SKM-1 (cell line): ENCODE results near the gene PGA3.
"Not testable (repeated sequence)": the region's sequence is repeated elsewhere in the genome, so short reads cannot be mapped to it uniquely, and the experiment has no call there.

Source experiments
- DNase-seq: peaks from one replicate; lab custom pipeline; 2025; ENCODE audit not compliant: unreplicated experiment; lab: John Stamatoyannopoulos, UW

Gene PGA3

GRCh38 chr11:61248071-61248470 lies 44.8 kb downstream of the PGA3 start:
- not testable (repeated sequence) for DNase-seq

GRCh38 chr11:61249201-61249600 lies 45.9 kb downstream of the PGA3 start:
- DNase-seq, result not testable (repeated sequence)

GRCh38 chr11:61250796-61251765 lies 47.8 kb downstream of the PGA3 start:
- DNase-seq, result not testable (repeated sequence)

GRCh38 chr11:61252332-61252731 lies 49.0 kb downstream of the PGA3 start:
- DNase-seq, result not testable (repeated sequence)

- DNase-seq, result peak; percentile 68
Measured at GRCh38 chr11:61254403-61255025, 51.2 kb downstream of the PGA3 start.

DNA sequence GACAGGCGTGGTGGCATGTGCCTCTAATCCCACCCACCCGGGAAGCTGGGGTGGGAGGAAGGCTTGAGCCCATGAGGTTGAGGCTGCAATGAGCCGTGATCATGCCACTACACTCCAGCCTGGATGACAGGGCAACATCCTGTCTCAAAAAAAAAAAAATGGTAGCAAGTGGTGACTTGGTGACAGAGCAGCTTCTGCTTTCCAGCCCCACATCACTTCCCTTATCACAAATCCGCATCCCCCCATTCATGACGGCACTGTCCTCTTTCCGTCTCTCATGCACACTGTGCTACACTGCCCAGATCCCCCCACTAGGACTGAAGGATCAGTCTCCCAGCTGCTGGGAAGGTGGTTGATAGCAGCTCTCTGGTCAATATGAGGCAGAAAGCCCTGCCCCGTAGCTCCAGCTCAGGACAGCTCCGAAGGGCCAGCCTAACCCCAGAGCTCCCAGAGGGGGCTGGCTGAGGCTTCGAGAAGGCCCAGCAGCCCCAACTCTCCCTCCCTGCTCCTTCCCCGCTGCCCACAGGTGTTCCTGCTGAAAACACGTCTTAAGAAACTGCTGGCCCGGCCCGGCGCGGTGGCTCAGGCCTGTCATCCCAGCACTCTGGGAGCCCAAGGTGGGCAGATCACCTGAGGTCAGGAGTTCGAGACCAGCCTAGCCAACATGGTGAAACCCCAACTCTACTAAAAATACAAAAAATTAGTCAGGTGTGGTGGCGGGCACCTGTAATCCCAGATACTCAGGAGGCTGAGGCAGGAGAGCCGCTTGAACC lies 53.6 kb downstream of the PGA3 start:
- no peak for DNase-seq

DNA sequence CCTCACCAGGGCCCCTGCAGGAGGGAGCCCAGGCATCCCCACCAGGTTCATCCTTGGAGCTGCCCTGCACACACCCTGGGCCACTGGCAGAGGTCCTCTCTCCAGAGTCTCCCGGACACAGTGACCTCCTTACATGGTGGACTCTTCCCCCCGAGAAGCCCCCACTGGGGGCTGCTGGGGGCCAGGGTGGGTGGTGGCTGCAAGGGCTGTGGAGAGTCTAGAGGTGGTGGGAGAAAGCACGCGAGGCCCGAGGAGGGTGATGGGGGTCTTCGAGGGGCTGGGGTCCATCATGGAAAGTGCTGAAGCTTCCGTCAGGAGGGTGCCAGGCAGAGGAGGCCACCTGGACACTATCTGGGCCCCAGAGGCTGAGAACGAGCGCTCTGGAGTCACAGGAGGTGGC lies 55.2 kb downstream of the PGA3 start:
- DNase-seq, result no peak

- DNase-seq, result no peak
Measured at GRCh38 chr11:61259363-61259762, 56.0 kb downstream of the PGA3 start.
